Skin epidermis (tissue), 12 donors: ENCODE measurements around the gene ARPC1A.
"Not testable (repeated sequence)": the region's sequence is repeated elsewhere in the genome, so short reads cannot be mapped to it uniquely, and the experiment has no call there.

Experiments used
- H3K27ac ChIP-seq, 21 experiments: fragments of 200-600 bp; sonication (generic) in 11 of 21; one replicate each; pipeline ENCODE4 v1.5.0; 2020; ENCODE audit warnings: mild to moderate bottlenecking in 3 of 21, inconsistent platforms in 2 of 21, moderate library complexity in 2 of 21
- H3K4me3 ChIP-seq, 7 experiments: fragments of 200-600 bp; sonication (generic) in 2 of 7; one replicate each; pipeline ENCODE4 v1.5.0; 2020; ENCODE audit warnings: inconsistent platforms in 2 of 7, mild to moderate bottlenecking in 2 of 7, moderate library complexity in 1 of 7

Gene ARPC1A

DNA sequence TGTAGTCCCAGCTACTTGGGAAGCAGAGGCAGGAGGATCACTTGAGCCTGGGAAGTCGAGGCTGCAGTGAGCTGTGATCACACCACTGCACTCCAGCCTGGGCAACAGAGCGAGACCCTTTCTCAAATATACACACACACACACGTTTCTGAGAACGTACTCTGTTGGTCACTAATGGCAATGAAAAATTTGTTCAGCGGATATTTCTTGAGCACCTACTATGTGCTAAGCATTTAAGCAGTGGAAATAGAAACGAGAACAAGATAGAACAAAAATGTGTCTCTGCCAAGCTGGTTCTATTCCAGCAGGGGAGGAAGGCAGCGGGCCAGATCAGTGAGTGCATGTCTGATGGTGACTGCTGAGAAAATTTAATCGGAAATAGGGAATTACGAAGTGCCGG is 57.5 kb downstream of the ARPC1A start:
- no peak overlapping the region for H3K27ac ChIP-seq

DNA sequence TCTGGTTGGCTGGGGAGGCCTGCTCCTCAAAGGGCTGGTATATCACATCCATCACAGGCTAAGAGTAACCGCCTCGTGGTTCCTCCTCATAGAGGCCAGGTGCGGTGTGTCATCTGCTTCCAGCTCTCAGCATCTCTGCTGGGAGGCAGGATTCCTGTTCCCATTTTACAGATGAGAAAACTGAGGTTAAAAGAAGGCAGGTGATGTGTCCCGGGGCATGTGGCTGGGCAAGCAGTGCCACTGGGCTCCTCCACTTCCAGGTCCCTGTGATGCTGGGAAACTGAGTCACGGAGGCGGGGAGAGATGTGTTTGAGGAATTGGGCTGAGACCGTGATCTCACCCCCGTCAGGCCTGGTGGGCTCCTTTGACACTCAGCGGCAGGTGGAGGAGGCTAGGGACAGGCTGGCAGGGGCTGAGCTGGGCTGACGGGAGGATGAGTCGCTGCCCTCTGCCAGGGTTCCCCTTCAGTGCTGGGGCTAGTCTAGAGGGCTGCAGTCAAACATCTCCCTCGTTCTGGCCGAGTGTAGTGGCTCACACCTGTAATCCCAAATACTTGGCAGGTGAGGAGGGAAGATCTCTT is 58.2 kb downstream of the ARPC1A start:
- Histone ChIP-seq H3K27ac (peak overlapping the region in 3 of 21 experiments; percentile 2 to 7 (median 4)), H3K4me3 (no peak overlapping the region)

More for the DNA sequence above, 57.5 kb downstream of the ARPC1A start:
- H3K4me3 ChIP-seq = no peak overlapping the region

DNA sequence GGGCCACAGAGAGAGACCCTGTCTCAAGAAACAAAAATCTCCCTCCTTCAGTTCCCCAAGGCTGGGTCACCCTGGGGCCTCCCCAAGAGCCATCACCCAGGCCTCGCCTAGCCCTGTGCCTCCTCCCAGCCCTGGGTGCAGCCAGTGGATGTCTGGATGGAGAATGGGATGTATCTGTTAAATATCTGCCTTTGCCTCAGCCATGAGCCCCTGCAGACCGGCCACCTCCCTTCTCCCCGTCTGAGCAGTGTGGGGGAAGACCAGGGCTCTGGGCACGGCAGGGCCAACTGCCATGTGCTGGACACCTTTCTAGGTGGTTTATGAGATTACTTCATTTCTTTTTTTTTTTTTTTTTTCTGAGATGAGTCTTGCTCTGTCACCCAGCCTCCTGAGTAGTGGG is 58.8 kb downstream of the ARPC1A start:
- no peak overlapping the region for H3K4me3 ChIP-seq
- H3K27ac ChIP-seq = peak overlapping the region in 2 of 21 experiments; percentile 2 to 4

DNA sequence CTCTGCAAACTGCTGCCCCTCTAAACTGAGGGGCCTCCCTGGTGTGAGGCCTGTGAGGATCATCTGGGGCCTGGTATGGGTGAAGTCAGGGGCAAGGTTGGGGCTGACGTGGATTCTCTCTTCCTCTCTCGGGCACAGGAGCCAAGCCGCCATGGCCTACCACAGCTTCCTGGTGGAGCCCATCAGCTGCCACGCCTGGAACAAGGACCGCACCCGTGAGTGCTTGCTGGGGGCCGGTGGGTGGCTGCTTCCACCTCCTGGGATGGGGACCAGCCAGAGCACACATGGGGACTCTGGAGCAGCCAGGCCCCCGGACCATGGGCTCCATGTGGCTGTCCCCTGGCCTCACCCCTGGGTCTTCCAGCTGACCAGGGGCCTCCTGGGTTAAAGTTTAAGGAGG is 59.9 kb downstream of the ARPC1A start:
- H3K27ac ChIP-seq = peak overlapping the region in 8 of 21 experiments; percentile 4 to 70 (median 23)

DNA sequence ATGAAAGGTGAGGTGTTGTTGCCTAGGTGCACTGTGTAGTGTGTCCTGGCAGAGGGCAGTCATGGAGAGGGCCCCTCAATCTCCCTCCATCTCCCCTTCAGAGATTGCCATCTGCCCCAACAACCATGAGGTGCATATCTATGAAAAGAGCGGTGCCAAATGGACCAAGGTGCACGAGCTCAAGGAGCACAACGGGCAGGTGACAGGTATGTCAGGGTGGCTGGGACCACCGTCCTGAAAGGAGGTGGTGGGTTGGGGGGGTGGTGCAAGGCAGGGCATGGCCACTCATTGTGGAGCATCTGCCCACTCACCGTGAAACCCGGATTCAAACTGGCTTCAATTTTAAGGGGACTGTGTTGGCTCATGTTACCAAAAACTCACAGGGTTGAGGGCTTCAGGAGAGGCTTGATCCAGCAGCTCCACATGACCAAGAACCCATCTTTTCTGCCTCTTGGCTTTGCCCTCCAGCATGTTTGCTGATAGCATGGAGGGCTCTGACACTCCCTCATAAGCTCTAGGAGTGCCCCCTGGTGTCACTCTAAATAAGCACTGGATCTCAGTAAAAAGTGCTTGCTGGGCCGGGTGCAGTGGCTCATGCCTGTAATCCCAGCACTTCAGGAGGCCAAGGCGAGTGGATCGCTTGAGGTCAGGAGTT is 61.0 kb downstream of the ARPC1A start:
- peak overlapping the region in 3 of 21 experiments; percentile 5 to 47 (median 6) for H3K27ac ChIP-seq
- no peak overlapping the region for H3K4me3 ChIP-seq

More for the DNA sequence above, 59.9 kb downstream of the ARPC1A start:
- no peak overlapping the region for H3K4me3 ChIP-seq

DNA sequence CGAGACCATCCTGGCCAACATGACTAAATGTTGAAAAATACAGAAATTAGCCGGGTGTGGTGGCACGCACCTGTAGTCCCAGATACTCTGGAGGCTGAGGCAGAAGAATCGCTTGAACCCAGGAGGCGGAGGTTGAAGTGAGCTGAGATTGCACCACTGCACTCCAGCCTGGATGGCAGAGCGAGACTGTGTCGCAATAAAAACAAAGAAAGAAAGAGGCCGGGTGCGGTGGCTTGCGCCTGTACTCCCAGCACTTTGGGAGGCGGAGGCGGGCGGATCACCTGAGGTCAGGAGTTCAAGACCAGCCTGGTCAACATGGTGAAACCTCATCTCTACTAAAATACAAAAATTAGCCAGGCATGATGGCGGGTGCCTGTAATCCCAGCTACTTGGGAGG is 61.5 kb downstream of the ARPC1A start:
- not testable (repeated sequence) for H3K4me3 ChIP-seq
- H3K27ac ChIP-seq = peak overlapping the region in 1 of 21 experiments; percentile 6

DNA sequence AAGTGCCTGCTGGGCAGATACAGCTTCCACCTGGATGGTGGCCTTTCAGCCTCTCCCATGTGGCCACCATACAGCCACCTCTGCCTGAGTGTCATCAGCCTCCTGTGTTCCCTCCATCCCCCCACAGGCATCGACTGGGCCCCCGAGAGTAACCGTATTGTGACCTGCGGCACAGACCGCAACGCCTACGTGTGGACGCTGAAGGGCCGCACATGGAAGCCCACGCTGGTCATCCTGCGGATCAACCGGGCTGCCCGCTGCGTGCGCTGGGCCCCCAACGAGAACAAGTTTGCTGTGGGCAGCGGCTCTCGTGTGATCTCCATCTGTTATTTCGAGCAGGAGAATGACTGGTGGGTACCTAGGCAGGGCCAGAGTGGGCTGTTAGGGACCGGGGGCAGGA is 62.2 kb downstream of the ARPC1A start:
- H3K27ac ChIP-seq = no peak overlapping the region

DNA sequence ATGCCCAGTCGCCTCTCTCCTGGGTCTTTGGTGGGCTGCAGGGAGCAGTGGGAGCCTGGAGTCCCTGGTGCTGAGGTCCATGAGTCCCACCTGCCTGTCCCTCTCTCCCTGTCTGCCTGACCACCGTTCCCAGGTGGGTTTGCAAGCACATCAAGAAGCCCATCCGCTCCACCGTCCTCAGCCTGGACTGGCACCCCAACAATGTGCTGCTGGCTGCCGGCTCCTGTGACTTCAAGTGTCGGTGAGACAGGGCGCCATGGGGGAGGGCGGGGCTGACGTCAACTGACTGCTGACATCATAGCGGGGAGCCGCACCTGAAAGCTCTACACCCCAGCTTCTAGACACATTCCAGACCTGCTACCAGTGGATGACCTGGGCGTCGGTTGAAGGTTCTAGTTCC is 64.1 kb downstream of the ARPC1A start:
- Histone ChIP-seq H3K4me3 (no peak overlapping the region), H3K27ac (no peak overlapping the region)

More for the DNA sequence above, 62.2 kb downstream of the ARPC1A start:
- H3K4me3 ChIP-seq = no peak overlapping the region

DNA sequence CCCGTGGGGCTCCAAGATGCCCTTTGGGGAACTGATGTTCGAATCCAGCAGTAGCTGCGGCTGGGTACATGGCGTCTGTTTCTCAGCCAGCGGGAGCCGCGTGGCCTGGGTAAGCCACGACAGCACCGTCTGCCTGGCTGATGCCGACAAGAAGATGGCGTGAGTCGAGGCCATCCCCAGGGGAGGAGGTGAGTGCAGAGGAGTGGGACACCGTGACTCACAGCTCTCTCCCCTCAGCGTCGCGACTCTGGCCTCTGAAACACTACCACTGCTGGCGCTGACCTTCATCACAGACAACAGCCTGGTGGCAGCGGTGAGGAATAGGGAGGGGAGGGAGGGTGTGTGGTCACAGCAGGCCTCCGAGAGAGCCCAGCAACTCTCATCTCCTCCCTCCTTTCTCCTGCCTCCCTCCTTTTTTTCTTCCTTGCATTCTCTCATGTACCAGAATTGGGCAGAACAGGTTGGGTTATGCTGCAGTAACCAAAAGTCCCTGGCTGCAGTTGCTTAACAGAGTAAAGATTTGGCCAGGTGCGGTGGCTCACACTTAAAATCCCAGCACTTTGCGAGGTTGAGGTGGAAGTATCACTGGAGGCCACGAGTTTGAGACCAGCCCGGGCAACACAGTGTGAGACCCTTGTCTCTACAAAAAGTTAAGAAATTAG is 65.4 kb downstream of the ARPC1A start:
- no peak overlapping the region for H3K27ac ChIP-seq
- no peak overlapping the region for H3K4me3 ChIP-seq

DNA sequence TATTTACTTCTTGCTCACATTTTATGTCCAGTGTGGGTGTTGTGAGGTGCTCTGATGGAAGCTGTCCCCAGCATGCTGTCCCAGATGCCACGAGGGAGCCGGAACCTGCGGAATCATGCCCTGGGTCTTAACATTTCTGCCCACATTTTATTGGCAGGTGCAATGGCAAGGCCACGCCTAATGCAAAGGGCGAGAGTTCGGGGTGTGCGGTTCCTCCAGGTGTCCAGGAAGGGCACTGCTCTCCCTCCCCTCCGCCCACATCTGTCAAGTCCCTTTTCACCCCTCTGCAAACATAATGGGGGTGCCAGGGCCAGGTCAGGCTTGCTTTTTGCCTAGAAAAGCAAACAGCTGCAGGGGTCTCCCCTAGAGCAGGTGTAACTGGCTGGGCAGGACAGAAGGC is 66.3 kb downstream of the ARPC1A start:
- Histone ChIP-seq H3K27ac (peak overlapping the region in 11 of 21 experiments; percentile 23 to 68 (median 58)), H3K4me3 (peak overlapping the region in 5 of 7 experiments; percentile 27 to 51 (median 31))

DNA sequence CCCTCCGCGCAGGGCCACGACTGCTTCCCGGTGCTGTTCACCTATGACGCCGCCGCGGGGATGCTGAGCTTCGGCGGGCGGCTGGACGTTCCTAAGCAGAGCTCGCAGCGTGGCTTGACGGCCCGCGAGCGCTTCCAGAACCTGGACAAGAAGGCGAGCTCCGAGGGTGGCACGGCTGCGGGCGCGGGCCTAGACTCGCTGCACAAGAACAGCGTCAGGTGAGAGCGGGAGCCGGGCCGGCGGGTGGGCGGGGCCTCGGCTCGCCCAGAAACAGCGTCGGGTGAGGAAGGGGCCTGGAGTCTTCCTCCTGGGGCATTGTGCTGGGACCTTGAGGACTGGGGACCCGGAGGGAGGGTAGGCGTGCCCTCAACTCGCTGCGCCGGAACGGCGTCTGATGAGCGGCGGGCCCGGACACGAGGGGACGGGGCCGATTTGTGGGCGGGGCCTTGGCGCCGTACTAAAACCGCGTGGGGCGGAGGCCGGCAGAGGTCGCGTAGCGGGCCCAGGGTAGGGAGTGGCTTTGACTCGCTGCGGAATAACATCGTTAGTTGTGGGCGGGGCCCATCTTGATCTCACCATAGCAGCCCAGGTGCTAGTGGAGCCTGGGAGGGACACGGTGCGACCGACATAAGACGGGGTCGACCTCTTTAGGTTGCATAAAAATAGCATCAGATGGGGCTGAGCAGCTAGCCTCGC is 67.1 kb downstream of the ARPC1A start:
- peak overlapping the region in 19 of 21 experiments; percentile 3 to 68 (median 54) for H3K27ac ChIP-seq

DNA sequence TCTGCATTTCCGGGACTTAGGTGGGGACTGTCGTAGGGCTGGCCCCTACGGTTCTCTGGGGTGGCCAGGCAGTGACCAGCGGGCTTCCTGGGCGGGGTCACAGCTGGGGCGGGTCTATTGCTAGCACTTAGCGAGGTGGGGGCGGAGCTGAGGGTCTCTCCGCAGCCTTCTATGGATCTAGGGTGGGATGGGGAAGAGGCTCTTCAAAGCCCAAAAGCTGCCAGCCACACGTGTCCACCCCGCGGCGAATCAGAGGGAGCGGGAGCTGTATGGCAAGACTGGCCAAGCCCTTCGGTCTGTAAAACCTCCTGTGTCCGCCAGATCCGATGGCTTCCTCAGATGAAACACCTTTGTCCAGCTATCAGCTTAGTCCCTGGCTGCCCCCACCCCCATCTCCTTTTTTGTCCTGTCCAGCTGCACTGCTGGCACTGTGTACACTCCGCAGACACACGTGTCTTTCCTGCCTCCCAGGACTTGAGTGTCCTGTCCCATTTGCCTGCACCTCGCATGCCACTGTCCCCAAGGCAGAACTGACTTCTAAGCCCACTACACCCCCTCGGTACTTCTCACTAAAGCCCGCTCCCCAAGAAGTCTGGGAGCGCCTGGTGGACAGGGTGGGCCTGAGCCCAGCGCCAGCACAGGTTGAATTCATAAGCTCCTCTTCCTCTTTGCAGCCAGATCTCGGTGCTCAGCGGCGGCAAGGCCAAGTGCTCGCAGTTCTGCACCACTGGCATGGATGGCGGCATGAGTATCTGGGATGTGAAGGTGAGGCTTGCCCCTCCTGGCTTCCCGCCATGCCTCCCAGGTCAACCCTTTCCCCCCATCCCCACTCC is 67.9 kb downstream of the ARPC1A start:
- Histone ChIP-seq H3K4me3 (peak overlapping the region; percentile 27 to 51 (median 39)), H3K27ac (peak overlapping the region in 18 of 21 experiments; percentile 3 to 68 (median 52))

More for the DNA sequence above, 67.1 kb downstream of the ARPC1A start:
- peak overlapping the region; percentile 27 to 51 (median 39) for H3K4me3 ChIP-seq

DNA sequence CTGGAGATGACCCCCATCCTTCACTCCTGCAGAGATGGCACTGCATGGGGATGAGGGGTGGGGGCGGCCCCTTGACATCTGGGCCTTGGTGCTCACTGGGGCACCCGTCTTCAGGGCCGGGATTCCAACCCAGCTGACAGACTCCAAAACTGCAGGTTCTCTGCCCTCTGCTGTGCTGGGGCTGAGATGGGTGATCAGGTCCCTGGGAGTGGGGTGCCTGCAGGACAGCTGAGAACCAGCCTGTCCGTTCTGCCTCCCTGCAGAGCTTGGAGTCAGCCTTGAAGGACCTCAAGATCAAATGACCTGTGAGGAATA is 68.4 kb downstream of the ARPC1A start:
- Histone ChIP-seq H3K4me3 (no peak overlapping the region), H3K27ac (peak overlapping the region in 1 of 21 experiments; percentile 65)

DNA sequence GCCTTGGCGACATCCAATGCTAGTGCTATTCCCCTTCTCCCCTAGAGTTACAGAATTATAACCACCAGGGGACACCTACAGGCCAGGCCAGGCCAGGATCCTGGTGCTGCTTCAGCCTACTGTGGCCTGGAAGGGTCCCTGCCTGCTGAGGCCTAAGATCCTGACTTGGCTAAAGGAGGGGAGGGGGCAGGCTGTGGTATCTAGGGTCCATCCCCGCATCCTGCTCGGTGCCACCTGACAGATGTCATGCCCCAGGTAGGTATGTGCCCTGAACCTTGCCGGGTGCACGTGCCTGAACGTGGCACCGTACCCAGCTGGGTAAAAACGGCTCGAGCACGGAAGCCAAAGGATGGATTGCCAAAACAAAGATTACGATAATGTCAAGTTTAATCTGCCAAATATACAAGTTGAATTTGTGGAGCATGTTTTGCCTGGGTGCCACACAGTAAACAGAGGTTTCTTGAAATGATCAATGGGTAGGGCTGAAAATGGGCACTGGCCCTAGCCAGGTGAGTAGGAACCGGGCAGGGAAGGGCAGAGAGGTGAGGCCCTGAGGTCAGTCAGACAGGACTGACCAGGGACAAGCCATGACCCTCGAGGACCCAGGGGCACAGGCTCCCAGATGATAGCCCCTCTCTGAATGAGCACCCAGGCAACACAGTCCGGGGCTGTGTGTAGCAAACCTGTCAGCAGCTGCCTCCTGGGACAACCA is 70.1 kb downstream of the ARPC1A start:
- H3K27ac ChIP-seq = peak overlapping the region in 3 of 21 experiments; percentile 15 to 22 (median 21)

DNA sequence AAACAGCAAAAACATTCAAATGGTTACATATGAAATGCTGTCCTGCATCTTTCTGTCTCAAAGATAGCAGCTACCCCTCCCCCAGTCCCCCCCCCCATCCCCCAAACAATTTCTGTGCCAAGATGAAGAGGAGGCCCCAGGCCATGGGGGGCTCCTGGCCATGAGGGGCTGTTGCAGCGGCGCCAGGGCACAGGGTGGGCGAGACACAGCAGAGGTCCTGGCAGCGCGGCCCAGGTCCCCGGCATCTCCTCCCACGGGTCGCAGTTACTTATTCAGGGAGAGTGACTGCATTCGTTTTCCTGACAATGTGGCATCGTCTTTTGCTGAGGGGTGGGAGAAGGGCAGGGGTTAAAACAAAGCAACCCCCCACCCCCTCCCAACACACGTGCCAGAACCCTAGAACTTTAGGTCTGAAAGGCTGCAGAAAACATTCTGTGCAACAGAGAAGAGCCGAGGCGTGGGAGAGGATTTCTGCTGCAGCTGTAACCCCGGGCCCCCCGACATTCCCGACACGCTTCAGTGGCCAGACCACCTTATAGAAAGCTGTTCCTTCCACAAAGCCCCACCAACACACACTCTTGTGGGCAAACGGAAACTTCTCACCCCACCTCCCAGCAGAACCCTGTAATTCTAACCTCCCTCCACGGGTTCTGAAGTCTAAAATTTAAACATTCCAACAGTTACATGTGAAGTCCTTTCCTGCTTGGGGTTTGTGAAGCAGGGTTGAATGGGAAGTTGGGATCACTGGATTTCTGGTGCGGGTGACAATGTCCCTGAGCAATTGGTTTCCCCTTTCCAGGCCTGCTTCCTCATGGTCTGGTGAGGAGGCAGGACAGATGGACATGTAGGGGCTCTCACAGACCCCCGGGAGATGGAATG is 71.0 kb downstream of the ARPC1A start:
- Histone ChIP-seq H3K4me3 (no peak overlapping the region), H3K27ac (peak overlapping the region in 1 of 21 experiments; percentile 22)

More for the DNA sequence above, 70.1 kb downstream of the ARPC1A start:
- no peak overlapping the region for H3K4me3 ChIP-seq

DNA sequence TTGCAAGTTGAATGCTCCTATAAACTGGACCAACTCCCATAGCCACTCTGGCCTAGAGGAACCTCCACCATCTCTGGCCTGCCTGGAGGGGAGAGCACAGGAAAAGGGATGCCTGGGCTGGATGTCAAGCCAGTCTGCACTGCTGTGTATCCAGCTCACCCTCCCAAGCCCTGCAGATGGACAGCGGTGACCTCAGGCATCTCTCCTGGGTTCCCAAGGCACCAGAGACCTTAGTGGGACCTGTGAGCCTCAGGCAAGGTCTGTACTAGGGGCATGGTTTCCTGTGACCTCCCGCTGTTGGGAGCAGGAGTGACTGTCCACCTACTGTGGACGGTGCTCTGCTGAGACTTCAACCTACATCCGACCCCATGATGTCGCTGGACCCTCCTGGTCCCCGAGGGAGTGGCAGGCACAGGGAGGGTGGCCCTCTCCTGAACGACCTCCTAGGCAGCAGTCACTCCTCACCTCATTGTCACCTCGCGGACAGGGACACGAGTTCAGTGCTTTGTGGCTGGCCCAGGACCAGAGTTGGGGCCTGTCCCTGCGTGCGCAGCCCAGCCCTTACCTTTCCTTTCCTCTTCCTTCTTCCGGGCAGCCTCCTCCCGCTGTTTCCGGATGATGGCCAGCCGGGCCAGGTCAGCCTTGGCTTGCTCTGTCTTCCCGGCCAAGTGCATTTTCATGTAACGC is 71.7 kb downstream of the ARPC1A start:
- Histone ChIP-seq H3K4me3 (no peak overlapping the region), H3K27ac (no peak overlapping the region)

DNA sequence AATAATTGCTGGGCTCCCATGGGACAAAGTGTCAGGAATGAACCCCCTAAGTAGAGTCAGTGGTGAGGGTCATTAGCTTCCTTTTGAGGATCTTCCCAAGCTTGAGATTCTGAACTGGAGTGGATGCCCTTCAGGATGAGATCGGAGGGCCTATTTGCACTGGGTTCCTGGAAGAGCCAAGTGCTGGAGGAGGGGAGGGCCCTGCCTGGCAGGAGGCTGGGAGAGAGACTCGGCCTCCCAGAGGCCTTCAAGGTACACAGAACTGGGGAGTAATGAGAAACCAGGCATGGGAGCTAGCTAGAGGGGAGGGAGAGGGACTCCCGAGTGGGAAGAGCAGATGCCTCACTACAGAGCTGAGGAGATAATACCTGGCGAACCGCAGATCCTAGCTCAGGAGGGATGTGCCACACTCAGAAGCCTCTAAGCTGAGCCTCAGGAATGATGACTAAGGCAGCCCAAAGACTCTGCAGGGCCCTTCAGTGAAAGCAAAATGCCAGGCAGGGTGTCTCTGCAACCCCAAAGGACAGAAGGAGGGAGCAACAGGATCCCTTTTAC is 73.3 kb downstream of the ARPC1A start:
- Histone ChIP-seq H3K4me3 (no peak overlapping the region), H3K27ac (peak overlapping the region in 1 of 21 experiments; percentile 49)
